ENCODE data around the gene CHST8. TPM values are rescaled to one million over a fixed set of nuclear protein-coding genes. Genes with fewer than 3 reads are reported as not detected.

Gene CHST8
- polyA plus RNA-seq, 1 of the 3 experiments (the other 2 are of a cell fraction), result 0.05 TPM

DNA sequence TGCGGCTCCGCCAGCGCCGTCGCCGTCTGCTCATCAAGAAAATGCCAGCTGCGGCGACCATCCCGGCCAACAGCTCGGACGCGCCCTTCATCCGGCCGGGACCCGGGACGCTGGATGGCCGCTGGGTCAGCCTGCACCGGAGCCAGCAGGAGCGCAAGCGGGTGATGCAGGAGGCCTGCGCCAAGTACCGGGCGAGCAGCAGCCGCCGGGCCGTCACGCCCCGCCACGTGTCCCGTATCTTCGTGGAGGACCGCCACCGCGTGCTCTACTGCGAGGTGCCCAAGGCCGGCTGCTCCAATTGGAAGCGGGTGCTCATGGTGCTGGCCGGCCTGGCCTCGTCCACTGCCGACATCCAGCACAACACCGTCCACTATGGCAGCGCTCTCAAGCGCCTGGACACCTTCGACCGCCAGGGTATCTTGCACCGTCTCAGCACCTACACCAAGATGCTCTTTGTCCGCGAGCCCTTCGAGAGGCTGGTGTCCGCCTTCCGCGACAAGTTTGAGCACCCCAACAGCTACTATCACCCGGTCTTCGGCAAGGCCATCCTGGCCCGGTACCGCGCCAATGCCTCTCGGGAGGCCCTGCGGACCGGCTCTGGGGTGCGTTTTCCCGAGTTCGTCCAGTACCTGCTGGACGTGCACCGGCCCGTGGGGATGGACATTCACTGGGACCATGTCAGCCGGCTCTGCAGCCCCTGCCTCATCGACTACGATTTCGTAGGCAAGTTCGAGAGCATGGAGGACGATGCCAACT lies 150.5 kb downstream of the CHST8 start:
- no peak for TF ChIP-seq FOXJ3 (CRISPR knock-in tag; IDR thresholded peaks at IDR 0.05)
- TF ChIP-seq YY1 (IDR thresholded peaks at IDR 0.05; ENCODE audit: low read depth), result no peak
- TF ChIP-seq, protein P1, sequence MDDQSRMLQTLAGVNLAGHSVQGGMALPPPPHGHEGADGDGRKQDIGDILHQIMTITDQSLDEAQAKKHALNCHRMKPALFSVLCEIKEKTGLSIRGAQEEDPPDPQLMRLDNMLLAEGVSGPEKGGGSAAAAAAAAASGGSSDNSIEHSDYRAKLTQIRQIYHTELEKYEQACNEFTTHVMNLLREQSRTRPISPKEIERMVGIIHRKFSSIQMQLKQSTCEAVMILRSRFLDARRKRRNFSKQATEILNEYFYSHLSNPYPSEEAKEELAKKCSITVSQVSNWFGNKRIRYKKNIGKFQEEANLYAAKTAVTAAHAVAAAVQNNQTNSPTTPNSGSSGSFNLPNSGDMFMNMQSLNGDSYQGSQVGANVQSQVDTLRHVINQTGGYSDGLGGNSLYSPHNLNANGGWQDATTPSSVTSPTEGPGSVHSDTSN (IDR thresholded peaks at IDR 0.05), result no peak
- TF ChIP-seq EP300 (IDR thresholded peaks at IDR 0.05; ENCODE audit: borderline replicate concordance in 1 of 2, low read depth in 1 of 2, low read length in 1 of 2), result no peak
- TF ChIP-seq GABPA (IDR thresholded peaks at IDR 0.05; ENCODE audit: low read depth), result no peak
- DNase-seq, result no peak
- no peak overlapping the region for H3K4me2 ChIP-seq
- no peaks in the 10 kb centered on the region for H3K9me3 ChIP-seq
- no peak overlapping the region for H3K4me3 ChIP-seq (ENCODE audit: low read depth in 2 of 2, low read length in 1 of 2)
- H3K36me3 ChIP-seq (replicated peaks in 1 of 2; ENCODE audit: control insufficient read depth in 1 of 2, insufficient read depth in 2 of 2, low read length in 1 of 2), result no peaks in the 10 kb centered on the region
- no peaks in the 10 kb centered on the region for H3F3A ChIP-seq (replicated peaks; ENCODE audit: insufficient read depth)
- no peaks in the 10 kb centered on the region for H3K79me2 ChIP-seq (ENCODE audit: insufficient read depth)
- no peak overlapping the region for H3K27ac ChIP-seq (ENCODE audit: low read depth in 2 of 2, low read length in 1 of 2)
- no peaks in the 10 kb centered on the region for H3K27me3 ChIP-seq (ENCODE audit: insufficient read depth)
- ChIA-PET POLR2A (no interaction called here), CTCF (interaction anchor here (0.6 to 11.0 kb wide), 40 partner anchors 8 to 536 kb away, joined by 3 to 155 read pairs (median 6); no protein-coding TSS in a partner anchor)
- H3K4me1 ChIP-seq (ENCODE audit: control insufficient read depth in 1 of 2, insufficient read depth in 2 of 2, low read depth in 1 of 2, low read length in 1 of 2), result peaks cover 0 to 26% of the 10 kb centered on the region in 2 experiments; a peak in 1 of 4 replicates
- H3K9me2 ChIP-seq, result no peaks in the 10 kb centered on the region
- H2AFZ ChIP-seq (ENCODE audit: low read depth), result no peak overlapping the region
- no peak overlapping the region for H3K9ac ChIP-seq
- 78% methylated on average over 59 of the region's 72 CpGs for WGBS (ENCODE audit: low lambda C conversion rate)
- no peaks in the 10 kb centered on the region for H4K20me1 ChIP-seq (ENCODE audit: insufficient read depth)

DNA sequence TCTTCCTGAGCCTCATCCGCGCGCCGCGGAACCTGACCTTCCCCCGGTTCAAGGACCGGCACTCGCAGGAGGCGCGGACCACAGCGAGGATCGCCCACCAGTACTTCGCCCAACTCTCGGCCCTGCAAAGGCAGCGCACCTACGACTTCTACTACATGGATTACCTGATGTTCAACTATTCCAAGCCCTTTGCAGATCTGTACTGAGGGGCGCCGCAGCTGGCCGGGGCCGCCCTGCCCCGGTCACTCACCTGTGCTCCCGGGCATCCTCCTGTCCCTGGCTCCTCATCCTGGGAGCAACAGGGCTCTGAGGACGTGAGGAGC lies 151.1 kb downstream of the CHST8 start:
- H3K27ac ChIP-seq (ENCODE audit: low read depth in 2 of 2, low read length in 1 of 2), result no peak overlapping the region
- no peaks in the 10 kb centered on the region for H3K36me3 ChIP-seq (replicated peaks in 1 of 2; ENCODE audit: control insufficient read depth in 1 of 2, insufficient read depth in 2 of 2, low read length in 1 of 2)
- 79% methylated on average over 17 of the region's 23 CpGs for WGBS (ENCODE audit: low lambda C conversion rate)
- peaks cover 0 to 28% of the 10 kb centered on the region in 2 experiments; a peak in 1 of 4 replicates for H3K4me1 ChIP-seq (ENCODE audit: control insufficient read depth in 1 of 2, insufficient read depth in 2 of 2, low read depth in 1 of 2, low read length in 1 of 2)
- H2AFZ ChIP-seq (ENCODE audit: low read depth), result no peak overlapping the region
- H3K79me2 ChIP-seq (ENCODE audit: insufficient read depth), result no peaks in the 10 kb centered on the region
- H3F3A ChIP-seq (replicated peaks; ENCODE audit: insufficient read depth), result no peaks in the 10 kb centered on the region
- H3K4me3 ChIP-seq (ENCODE audit: low read depth in 2 of 2, low read length in 1 of 2), result no peak overlapping the region
- no peak overlapping the region for H3K9ac ChIP-seq
- H3K4me2 ChIP-seq, result no peak overlapping the region
- H4K20me1 ChIP-seq (ENCODE audit: insufficient read depth), result no peaks in the 10 kb centered on the region
- DNase-seq, result no peak
- ChIA-PET POLR2A (no interaction called here), CTCF (interaction anchor here (0.8 to 11.0 kb wide), 16 partner anchors 9 to 537 kb away, joined by 3 to 155 read pairs (median 18); no protein-coding TSS in a partner anchor)
- H3K9me2 ChIP-seq, result no peaks in the 10 kb centered on the region
- no peaks in the 10 kb centered on the region for H3K27me3 ChIP-seq (ENCODE audit: insufficient read depth)
- H3K9me3 ChIP-seq, result no peaks in the 10 kb centered on the region
- no peak for TF ChIP-seq TAF1 (IDR thresholded peaks at IDR 0.05; ENCODE audit: borderline replicate concordance, low read depth, low read length)
- no peak for TF ChIP-seq RAD21 (IDR thresholded peaks at IDR 0.05; ENCODE audit: low read length)
- TF ChIP-seq FOXM1 (IDR thresholded peaks at IDR 0.05; ENCODE audit: low read depth), result no peak
- TF ChIP-seq RCOR1 (IDR thresholded peaks at IDR 0.05; ENCODE audit: low read length), result no peak
- TF ChIP-seq MEF2A (IDR thresholded peaks at IDR 0.05; ENCODE audit: borderline replicate concordance, low read depth), result no peak
- TF ChIP-seq, protein P2, sequence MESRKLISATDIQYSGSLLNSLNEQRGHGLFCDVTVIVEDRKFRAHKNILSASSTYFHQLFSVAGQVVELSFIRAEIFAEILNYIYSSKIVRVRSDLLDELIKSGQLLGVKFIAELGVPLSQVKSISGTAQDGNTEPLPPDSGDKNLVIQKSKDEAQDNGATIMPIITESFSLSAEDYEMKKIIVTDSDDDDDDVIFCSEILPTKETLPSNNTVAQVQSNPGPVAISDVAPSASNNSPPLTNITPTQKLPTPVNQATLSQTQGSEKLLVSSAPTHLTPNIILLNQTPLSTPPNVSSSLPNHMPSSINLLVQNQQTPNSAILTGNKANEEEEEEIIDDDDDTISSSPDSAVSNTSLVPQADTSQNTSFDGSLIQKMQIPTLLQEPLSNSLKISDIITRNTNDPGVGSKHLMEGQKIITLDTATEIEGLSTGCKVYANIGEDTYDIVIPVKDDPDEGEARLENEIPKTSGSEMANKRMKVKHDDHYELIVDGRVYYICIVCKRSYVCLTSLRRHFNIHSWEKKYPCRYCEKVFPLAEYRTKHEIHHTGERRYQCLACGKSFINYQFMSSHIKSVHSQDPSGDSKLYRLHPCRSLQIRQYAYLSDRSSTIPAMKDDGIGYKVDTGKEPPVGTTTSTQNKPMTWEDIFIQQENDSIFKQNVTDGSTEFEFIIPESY (IDR thresholded peaks at IDR 0.05; ENCODE audit: borderline replicate concordance, low read depth), result no peak
- no peak for TF ChIP-seq TCF12 (IDR thresholded peaks at IDR 0.05)
- TF ChIP-seq, protein P3, sequence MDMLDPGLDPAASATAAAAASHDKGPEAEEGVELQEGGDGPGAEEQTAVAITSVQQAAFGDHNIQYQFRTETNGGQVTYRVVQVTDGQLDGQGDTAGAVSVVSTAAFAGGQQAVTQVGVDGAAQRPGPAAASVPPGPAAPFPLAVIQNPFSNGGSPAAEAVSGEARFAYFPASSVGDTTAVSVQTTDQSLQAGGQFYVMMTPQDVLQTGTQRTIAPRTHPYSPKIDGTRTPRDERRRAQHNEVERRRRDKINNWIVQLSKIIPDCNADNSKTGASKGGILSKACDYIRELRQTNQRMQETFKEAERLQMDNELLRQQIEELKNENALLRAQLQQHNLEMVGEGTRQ (IDR thresholded peaks at IDR 0.05; ENCODE audit: borderline replicate concordance, low read depth, low read length), result no peak
- TF ChIP-seq, protein P4, sequence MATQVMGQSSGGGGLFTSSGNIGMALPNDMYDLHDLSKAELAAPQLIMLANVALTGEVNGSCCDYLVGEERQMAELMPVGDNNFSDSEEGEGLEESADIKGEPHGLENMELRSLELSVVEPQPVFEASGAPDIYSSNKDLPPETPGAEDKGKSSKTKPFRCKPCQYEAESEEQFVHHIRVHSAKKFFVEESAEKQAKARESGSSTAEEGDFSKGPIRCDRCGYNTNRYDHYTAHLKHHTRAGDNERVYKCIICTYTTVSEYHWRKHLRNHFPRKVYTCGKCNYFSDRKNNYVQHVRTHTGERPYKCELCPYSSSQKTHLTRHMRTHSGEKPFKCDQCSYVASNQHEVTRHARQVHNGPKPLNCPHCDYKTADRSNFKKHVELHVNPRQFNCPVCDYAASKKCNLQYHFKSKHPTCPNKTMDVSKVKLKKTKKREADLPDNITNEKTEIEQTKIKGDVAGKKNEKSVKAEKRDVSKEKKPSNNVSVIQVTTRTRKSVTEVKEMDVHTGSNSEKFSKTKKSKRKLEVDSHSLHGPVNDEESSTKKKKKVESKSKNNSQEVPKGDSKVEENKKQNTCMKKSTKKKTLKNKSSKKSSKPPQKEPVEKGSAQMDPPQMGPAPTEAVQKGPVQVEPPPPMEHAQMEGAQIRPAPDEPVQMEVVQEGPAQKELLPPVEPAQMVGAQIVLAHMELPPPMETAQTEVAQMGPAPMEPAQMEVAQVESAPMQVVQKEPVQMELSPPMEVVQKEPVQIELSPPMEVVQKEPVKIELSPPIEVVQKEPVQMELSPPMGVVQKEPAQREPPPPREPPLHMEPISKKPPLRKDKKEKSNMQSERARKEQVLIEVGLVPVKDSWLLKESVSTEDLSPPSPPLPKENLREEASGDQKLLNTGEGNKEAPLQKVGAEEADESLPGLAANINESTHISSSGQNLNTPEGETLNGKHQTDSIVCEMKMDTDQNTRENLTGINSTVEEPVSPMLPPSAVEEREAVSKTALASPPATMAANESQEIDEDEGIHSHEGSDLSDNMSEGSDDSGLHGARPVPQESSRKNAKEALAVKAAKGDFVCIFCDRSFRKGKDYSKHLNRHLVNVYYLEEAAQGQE (IDR thresholded peaks at IDR 0.05; ENCODE audit: low read depth, low read length), result no peak
- TF ChIP-seq, protein P1 (IDR thresholded peaks at IDR 0.05), result no peak
- TF ChIP-seq, protein P5, sequence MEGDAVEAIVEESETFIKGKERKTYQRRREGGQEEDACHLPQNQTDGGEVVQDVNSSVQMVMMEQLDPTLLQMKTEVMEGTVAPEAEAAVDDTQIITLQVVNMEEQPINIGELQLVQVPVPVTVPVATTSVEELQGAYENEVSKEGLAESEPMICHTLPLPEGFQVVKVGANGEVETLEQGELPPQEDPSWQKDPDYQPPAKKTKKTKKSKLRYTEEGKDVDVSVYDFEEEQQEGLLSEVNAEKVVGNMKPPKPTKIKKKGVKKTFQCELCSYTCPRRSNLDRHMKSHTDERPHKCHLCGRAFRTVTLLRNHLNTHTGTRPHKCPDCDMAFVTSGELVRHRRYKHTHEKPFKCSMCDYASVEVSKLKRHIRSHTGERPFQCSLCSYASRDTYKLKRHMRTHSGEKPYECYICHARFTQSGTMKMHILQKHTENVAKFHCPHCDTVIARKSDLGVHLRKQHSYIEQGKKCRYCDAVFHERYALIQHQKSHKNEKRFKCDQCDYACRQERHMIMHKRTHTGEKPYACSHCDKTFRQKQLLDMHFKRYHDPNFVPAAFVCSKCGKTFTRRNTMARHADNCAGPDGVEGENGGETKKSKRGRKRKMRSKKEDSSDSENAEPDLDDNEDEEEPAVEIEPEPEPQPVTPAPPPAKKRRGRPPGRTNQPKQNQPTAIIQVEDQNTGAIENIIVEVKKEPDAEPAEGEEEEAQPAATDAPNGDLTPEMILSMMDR (IDR thresholded peaks at IDR 0.05), result no peak
- no peak for TF ChIP-seq NFIC (IDR thresholded peaks at IDR 0.05; ENCODE audit: borderline replicate concordance)

Data from SK-N-SH (cell line).